Neuronal stem cell (in vitro differentiated cells): ENCODE measurements around the gene CTNND2.

Experiments
- DNase-seq: peaks from one replicate; pipeline ENCODE4 v3.0.0-alpha.2; 2013; ENCODE audit warnings: low spot score
- H2AFZ ChIP-seq: one replicate; pipeline ENCODE4 v1.6.1; 2013; ENCODE audit warnings: mild to moderate bottlenecking, low read length, inconsistent platforms
- H2AK5ac ChIP-seq: 2 replicates; pipeline ENCODE4 v1.6.1; 2013; ENCODE audit warnings: low read depth, mild to moderate bottlenecking, inconsistent platforms, low read length, moderate library complexity, mixed read lengths
- H2BK120ac ChIP-seq: 2 replicates; pipeline ENCODE4 v1.6.1; 2013; ENCODE audit warnings: low read depth, mild to moderate bottlenecking, inconsistent platforms, low read length, moderate library complexity, mixed read lengths
- H2BK12ac ChIP-seq: one replicate; pipeline ENCODE4 v1.6.1; 2013; ENCODE audit warnings: low read length, inconsistent platforms
- H2BK15ac ChIP-seq: 2 replicates; pipeline ENCODE4 v1.6.1; 2013; ENCODE audit warnings: mild to moderate bottlenecking, low read length, inconsistent platforms, mixed read lengths
- H2BK5ac ChIP-seq: one replicate; pipeline ENCODE4 v1.6.1; 2013; ENCODE audit warnings: inconsistent platforms, mild to moderate bottlenecking, low read length, moderate library complexity
- H3K14ac ChIP-seq: one replicate; pipeline ENCODE4 v1.6.1; 2013; ENCODE audit warnings: low read length, inconsistent platforms
- H3K18ac ChIP-seq: 2 replicates; pipeline ENCODE4 v1.6.1; 2013; ENCODE audit warnings: low read length, inconsistent platforms
- H3K23ac ChIP-seq: 2 replicates; pipeline ENCODE4 v1.6.1; 2013; ENCODE audit warnings: low read depth, mild to moderate bottlenecking, mixed read lengths, low read length, inconsistent platforms; ENCODE audit not compliant: poor library complexity
- H3K27ac ChIP-seq: replicated peaks from 3 replicates; pipeline ENCODE4 v1.5.1; 2013; ENCODE audit warnings: low read length, inconsistent platforms
- H3K27me3 ChIP-seq, 3 experiments: 2 replicates each; pipeline ENCODE4 v1.6.1; 2013; ENCODE audit warnings: low read length in 3 of 3, mild to moderate bottlenecking in 2 of 3, inconsistent platforms in 1 of 3, low read depth in 1 of 3, mixed read lengths in 1 of 3, moderate library complexity in 1 of 3; ENCODE audit not compliant: control insufficient read depth in 3 of 3, insufficient read depth in 3 of 3
- H3K36me3 ChIP-seq, 2 donors: replicated peaks in 1 of 2; 2 replicates each; pipeline ENCODE4 v1.6.1; 2013; ENCODE audit warnings: low read length in 2 of 2; ENCODE audit not compliant: control insufficient read depth in 2 of 2, insufficient read depth in 2 of 2
- H3K4ac ChIP-seq: 2 replicates; pipeline ENCODE4 v1.6.1; 2013; ENCODE audit warnings: inconsistent platforms, mild to moderate bottlenecking, low read length, moderate library complexity
- H3K4me1 ChIP-seq, 2 donors: 1 replicate in 1 of 2; 2 replicates in 1 of 2; pipeline ENCODE4 v1.6.1; 2013; ENCODE audit warnings: low read length in 2 of 2, low read depth in 1 of 2; ENCODE audit not compliant: control insufficient read depth in 2 of 2, insufficient read depth in 1 of 2
- H3K4me2 ChIP-seq: one replicate; pipeline ENCODE4 v1.6.1; 2013; ENCODE audit warnings: mild to moderate bottlenecking, low read length, inconsistent platforms; ENCODE audit not compliant: insufficient read depth, poor library complexity, severe bottlenecking
- H3K4me3 ChIP-seq, 2 donors: 2 replicates each; pipeline ENCODE4 v1.5.1; 2013; ENCODE audit warnings: low read length in 2 of 2, mild to moderate bottlenecking in 2 of 2, inconsistent platforms in 1 of 2, moderate library complexity in 1 of 2
- H3K79me1 ChIP-seq: one replicate; pipeline ENCODE4 v1.6.1; 2013; ENCODE audit warnings: low read depth, mild to moderate bottlenecking, inconsistent platforms, low read length, moderate library complexity
- H3K9ac ChIP-seq: one replicate; pipeline ENCODE4 v1.6.1; 2013; ENCODE audit warnings: mild to moderate bottlenecking, low read depth, low read length, inconsistent platforms; ENCODE audit not compliant: poor library complexity
- H3K9me3 ChIP-seq, 2 donors: replicated peaks in 1 of 2; 2 replicates each; pipeline versions ENCODE3 to v1.6.1; 2013; ENCODE audit warnings: low read length in 2 of 2, mild to moderate bottlenecking in 2 of 2, inconsistent platforms in 1 of 2, low read depth in 1 of 2, mixed read lengths in 1 of 2, moderate library complexity in 1 of 2; ENCODE audit not compliant: control insufficient read depth in 2 of 2, insufficient read depth in 1 of 2
- H4K8ac ChIP-seq: one replicate; pipeline ENCODE4 v1.6.1; 2013; ENCODE audit warnings: low read depth, mild to moderate bottlenecking, inconsistent platforms, low read length, moderate library complexity
- H4K91ac ChIP-seq: one replicate; pipeline ENCODE4 v1.6.1; 2013; ENCODE audit warnings: low read length, low read depth, mild to moderate bottlenecking, inconsistent platforms; ENCODE audit not compliant: poor library complexity
- WGBS, 2 donors: extraction: QIAGEN DNeasy Blood & Tissue Kit; methylation state at CpG; one replicate each; pipeline ENCODE4 v1.1.7; 2013; ENCODE audit warnings: missing lambda C conversion rate in 2 of 2, mixed read lengths in 1 of 2; ENCODE audit not compliant: insufficient read length in 2 of 2, insufficient replicate concordance in 1 of 2; ENCODE audit errors: extremely low coverage in 2 of 2; 5-methylcytosine and 5-hydroxymethylcytosine counted together

The CTNND2 gene

GRCh38 chr5:11590475-11590874, 313.8 kb downstream of the CTNND2 start:
- no peak overlapping the region for H4K8ac ChIP-seq
- H3K18ac ChIP-seq = no peak overlapping the region
- no CpG with 5 or more reads among the region's 6 CpGs for WGBS, 2 donors
- no peak overlapping the region for H2AK5ac ChIP-seq
- no peak overlapping the region for H2AFZ ChIP-seq
- no peaks in the 10 kb centered on the region for H3K27me3 ChIP-seq
- H3K4me3 ChIP-seq = no peak overlapping the region
- H3K9me3 ChIP-seq = peaks cover 0 to 12% of the 10 kb centered on the region in 2 donors
- no peak overlapping the region for H3K23ac ChIP-seq
- no peaks in the 10 kb centered on the region for H3K36me3 ChIP-seq
- H2BK5ac ChIP-seq = no peak overlapping the region
- H4K91ac ChIP-seq = no peak overlapping the region
- no peak overlapping the region for H3K9ac ChIP-seq
- H2BK120ac ChIP-seq = no peak overlapping the region
- no peak overlapping the region for H2BK15ac ChIP-seq
- no peak overlapping the region for H3K4ac ChIP-seq
- H3K4me2 ChIP-seq = no peak overlapping the region
- no peak overlapping the region for H2BK12ac ChIP-seq
- H3K27ac ChIP-seq = no peak overlapping the region
- peaks cover 1 to 16% of the 10 kb centered on the region in 2 donors for H3K4me1 ChIP-seq
- DNase-seq = no peak
- H3K14ac ChIP-seq = no peak overlapping the region
- H3K79me1 ChIP-seq = no peaks in the 10 kb centered on the region

DNA sequence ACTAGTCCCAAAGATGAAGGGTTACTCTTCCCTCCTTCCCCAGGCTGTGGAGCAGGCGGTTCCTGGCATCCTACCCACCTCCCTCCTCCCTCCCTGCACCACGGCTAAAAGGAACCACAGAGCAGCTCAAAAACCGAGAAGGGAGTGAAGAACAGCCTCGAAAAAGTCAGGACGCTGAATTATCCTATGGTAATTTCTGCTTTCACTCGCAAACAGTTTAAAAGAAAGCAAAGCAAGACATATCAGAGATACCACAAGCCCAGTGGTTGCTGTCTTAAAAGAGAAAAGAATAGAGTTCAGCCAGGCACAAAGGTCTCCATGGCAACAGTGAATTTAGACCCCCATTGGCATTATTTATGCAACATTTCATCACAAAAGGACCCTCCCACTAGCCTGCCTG, 315.4 kb downstream of the CTNND2 start:
- Histone ChIP-seq H3K4me3 (peak overlapping the region; percentile 45 to 56), H3K4me2 (peak overlapping the region; percentile 61), H2BK15ac (no peak overlapping the region), H3K27me3 (no peaks in the 10 kb centered on the region), H3K18ac (no peak overlapping the region), H4K8ac (no peak overlapping the region), H3K9me3 (peaks cover 0 to 13% of the 10 kb centered on the region in 2 donors), H2BK12ac (no peak overlapping the region), H2BK5ac (no peak overlapping the region), H3K36me3 (no peaks in the 10 kb centered on the region), H2BK120ac (no peak overlapping the region), H3K79me1 (no peaks in the 10 kb centered on the region), H3K27ac (peak overlapping the region; percentile 91), H3K9ac (no peak overlapping the region), H3K23ac (no peak overlapping the region), H2AK5ac (no peak overlapping the region), H3K4me1 (peaks cover 1 to 7% of the 10 kb centered on the region in 2 donors), H3K14ac (no peak overlapping the region), H3K4ac (no peak overlapping the region), H4K91ac (no peak overlapping the region), H2AFZ (no peak overlapping the region)
- no CpG with 5 or more reads among the region's 6 CpGs for WGBS, 2 donors
- peak; percentile 86 for DNase-seq

DNA sequence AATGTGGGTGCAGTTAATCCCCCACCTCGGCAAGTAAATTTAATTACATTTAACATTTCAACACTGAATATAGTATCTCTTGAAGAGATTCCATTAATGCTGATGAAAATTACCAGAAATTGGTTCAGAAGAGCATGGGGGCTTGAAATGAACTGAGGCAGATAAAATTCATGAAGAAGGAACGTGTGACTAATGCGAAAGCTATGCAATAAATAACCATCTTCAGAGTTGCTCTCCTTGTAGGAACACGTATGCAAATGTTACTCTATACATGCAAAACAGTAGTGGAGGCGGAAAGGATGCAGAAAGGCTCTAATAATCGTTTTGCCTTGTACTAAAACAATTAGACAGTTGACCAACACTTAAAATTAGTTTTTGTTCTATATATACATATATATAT, 320.2 kb downstream of the CTNND2 start:
- Histone ChIP-seq H3K9ac (no peak overlapping the region), H4K8ac (no peak overlapping the region), H3K18ac (no peak overlapping the region), H3K4me1 (peaks cover 0 to 2% of the 10 kb centered on the region in 2 donors), H2AFZ (no peak overlapping the region), H2BK12ac (no peak overlapping the region), H2AK5ac (no peak overlapping the region), H3K36me3 (peaks cover 0 to 7% of the 10 kb centered on the region in 2 donors), H2BK15ac (no peak overlapping the region), H3K79me1 (no peaks in the 10 kb centered on the region), H3K27me3 (no peaks in the 10 kb centered on the region), H3K27ac (no peak overlapping the region), H2BK120ac (no peak overlapping the region), H3K23ac (no peak overlapping the region), H3K4me2 (no peak overlapping the region), H3K4me3 (no peak overlapping the region), H3K9me3 (peaks cover 0 to 5% of the 10 kb centered on the region in 2 donors), H3K14ac (no peak overlapping the region), H2BK5ac (no peak overlapping the region), H4K91ac (no peak overlapping the region), H3K4ac (no peak overlapping the region)
- no CpG with 5 or more reads among the region's 6 CpGs for WGBS, 2 donors
- no peak for DNase-seq

GRCh38 chr5:11579351-11579750, 324.9 kb downstream of the CTNND2 start:
- Histone ChIP-seq H3K36me3 (peaks cover 0 to 14% of the 10 kb centered on the region in 2 donors), H4K91ac (no peak overlapping the region), H3K14ac (no peak overlapping the region), H3K23ac (no peak overlapping the region), H3K9ac (no peak overlapping the region), H2BK120ac (no peak overlapping the region), H2BK5ac (no peak overlapping the region), H3K27ac (no peak overlapping the region), H3K18ac (no peak overlapping the region), H3K79me1 (no peaks in the 10 kb centered on the region), H2AK5ac (no peak overlapping the region), H3K9me3 (peaks cover 0 to 3% of the 10 kb centered on the region in 2 donors), H3K27me3 (no peaks in the 10 kb centered on the region), H4K8ac (no peak overlapping the region), H2BK12ac (no peak overlapping the region), H2AFZ (no peak overlapping the region), H3K4me3 (no peak overlapping the region), H3K4me2 (no peak overlapping the region), H3K4ac (no peak overlapping the region), H2BK15ac (no peak overlapping the region), H3K4me1 (peaks cover 0 to 1% of the 10 kb centered on the region in 2 donors)
- no peak for DNase-seq
- no CpG with 5 or more reads among the region's 4 CpGs for WGBS, 2 donors
